Testis (tissue), 3 donors: ENCODE data around the gene ERGIC3. TPM values are rescaled to one million over a fixed set of nuclear protein-coding genes. Genes with fewer than 3 reads are reported as not detected.

ENCODE experiments used
- DNase-seq: peaks from one replicate; pipeline ENCODE4 v3.0.0-alpha.2; 2019
- H3K27ac ChIP-seq, 2 donors: fragments of 200-600 bp; sonication (generic); one replicate each; pipeline ENCODE4 v1.5.1; 2019
- H3K27me3 ChIP-seq: fragments of 200-600 bp; sonication (generic); one replicate; pipeline ENCODE4 v1.5.1; 2019
- H3K36me3 ChIP-seq: fragments of 200-600 bp; sonication (generic); one replicate; pipeline ENCODE4 v1.5.1; 2017; ENCODE audit warnings: low read depth; ENCODE audit errors: missing control alignments
- H3K4me1 ChIP-seq: fragments of 200-600 bp; sonication (generic); one replicate; pipeline ENCODE4 v1.5.1; 2019
- H3K4me3 ChIP-seq, 2 donors: fragments of 200-600 bp; sonication (generic); one replicate each; pipeline ENCODE4 v1.5.1; 2017 to 2019
- H3K9me3 ChIP-seq: fragments of 200-600 bp; sonication (generic); one replicate; pipeline ENCODE4 v1.5.1; 2017
- POLR2A ChIP-seq: fragments of 450-650 bp; IDR thresholded peaks from one replicate; pipeline ENCODE4 v1.6.1; 2017; ENCODE audit warnings: antibody characterized with exemption, mild to moderate bottlenecking, moderate library complexity
- WGBS, 2 donors: methylation state at CpG; one replicate each; pipeline ENCODE4 v1.1.5; 2018; 5-methylcytosine and 5-hydroxymethylcytosine counted together
- intact Hi-C: fragments of 100-400 bp; cut with DNase I; formaldehyde crosslinking; loops from one replicate; pipeline ENCODE4 v1.15.1; 2023; ENCODE audit warnings: low total_unique reads
- polyA plus RNA-seq: library from polyadenylated mRNA; stranded (reverse); fragments of 350-450 nt; fragmentation: Illumina TruSeq; extraction: RNeasy Lipid Tissue Mini Kit (QIAGEN cat#74804); gene quantifications from one replicate; pipeline ENCODE4 v1.2.3, GENCODE V29; 2014; ENCODE audit warnings: low read depth, low replicate concordance; ENCODE audit not compliant: insufficient read depth
- total RNA-seq, 2 donors: library from RNA; depleted of rRNA; stranded (reverse); fragments of >200 nt; gene quantifications; one replicate each; pipeline ENCODE4 v1.2.3, GENCODE V29; 2016
- TF ChIP-seq, protein P1 (sequence below), 3 experiments: fragments of 450-650 bp in 2 of 3; fragments of 200-600 bp in 1 of 3; sonication (generic) in 1 of 3; IDR thresholded peaks; one replicate each; pipeline ENCODE4 v1.5.1; 2016 to 2019; ENCODE audit warnings: antibody characterized with exemption in 3 of 3, mild to moderate bottlenecking in 2 of 3, moderate library complexity in 1 of 3

ERGIC3 gene
- total and polyA plus RNA-seq, 3 donors from 2014 or later, result 337 to 493 (median 338) TPM

DNA sequence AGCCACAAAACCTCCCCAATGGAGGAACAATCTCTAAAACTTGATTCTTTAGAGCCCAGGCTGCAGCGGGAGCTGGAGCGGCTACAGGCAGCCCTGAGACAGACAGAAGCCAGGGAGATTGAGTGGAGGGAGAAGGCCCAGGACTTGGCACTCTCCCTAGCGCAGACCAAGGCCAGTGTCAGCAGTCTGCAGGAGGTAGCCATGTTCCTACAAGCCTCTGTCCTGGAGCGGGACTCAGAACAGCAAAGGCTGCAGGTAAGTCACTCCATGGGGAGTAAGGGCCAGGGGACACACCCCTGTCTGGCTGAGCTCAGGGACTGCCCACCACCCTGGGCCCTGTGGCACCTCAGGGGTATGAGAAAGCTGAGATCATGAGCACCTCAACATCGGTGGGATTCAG is 37.1 kb upstream of the ERGIC3 start:
- no peak for DNase-seq
- intact Hi-C loops, result no loop called here
- peaks cover 12% of the 10 kb centered on the region for H3K4me1 ChIP-seq
- H3K4me3 ChIP-seq, result no peak overlapping the region
- WGBS, 2 donors, result 85 to 100% methylated on average over 4 to 5 of the region's 5 CpGs
- H3K36me3 ChIP-seq, result no peaks in the 10 kb centered on the region
- no peaks in the 10 kb centered on the region for H3K9me3 ChIP-seq
- TF ChIP-seq, protein P1, sequence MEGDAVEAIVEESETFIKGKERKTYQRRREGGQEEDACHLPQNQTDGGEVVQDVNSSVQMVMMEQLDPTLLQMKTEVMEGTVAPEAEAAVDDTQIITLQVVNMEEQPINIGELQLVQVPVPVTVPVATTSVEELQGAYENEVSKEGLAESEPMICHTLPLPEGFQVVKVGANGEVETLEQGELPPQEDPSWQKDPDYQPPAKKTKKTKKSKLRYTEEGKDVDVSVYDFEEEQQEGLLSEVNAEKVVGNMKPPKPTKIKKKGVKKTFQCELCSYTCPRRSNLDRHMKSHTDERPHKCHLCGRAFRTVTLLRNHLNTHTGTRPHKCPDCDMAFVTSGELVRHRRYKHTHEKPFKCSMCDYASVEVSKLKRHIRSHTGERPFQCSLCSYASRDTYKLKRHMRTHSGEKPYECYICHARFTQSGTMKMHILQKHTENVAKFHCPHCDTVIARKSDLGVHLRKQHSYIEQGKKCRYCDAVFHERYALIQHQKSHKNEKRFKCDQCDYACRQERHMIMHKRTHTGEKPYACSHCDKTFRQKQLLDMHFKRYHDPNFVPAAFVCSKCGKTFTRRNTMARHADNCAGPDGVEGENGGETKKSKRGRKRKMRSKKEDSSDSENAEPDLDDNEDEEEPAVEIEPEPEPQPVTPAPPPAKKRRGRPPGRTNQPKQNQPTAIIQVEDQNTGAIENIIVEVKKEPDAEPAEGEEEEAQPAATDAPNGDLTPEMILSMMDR (IDR thresholded peaks at IDR 0.05), result no peak
- no peak for TF ChIP-seq POLR2A
- no peaks in the 10 kb centered on the region for H3K27me3 ChIP-seq
- no peak overlapping the region for H3K27ac ChIP-seq

DNA sequence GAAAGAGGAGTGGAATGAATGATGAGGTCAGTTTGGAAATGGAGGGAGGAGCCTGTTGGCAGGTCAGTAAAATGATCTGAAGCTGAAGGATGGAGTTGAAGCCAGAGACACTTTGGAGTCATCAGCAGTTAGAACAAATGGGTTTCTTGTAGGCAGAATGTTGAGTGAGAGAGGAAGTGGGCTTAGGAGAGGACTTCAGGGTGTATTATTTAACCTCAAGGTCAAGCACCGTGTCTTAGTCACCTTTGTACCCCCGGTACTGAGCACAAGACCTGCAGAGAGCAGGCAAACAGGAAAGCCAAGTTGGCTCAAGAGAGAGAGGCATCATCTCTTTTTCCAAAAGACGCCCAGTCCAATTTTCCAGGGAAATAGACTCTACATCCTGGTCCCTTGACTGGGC is 35.7 kb upstream of the ERGIC3 start:
- Histone ChIP-seq H3K4me3 (no peak overlapping the region), H3K9me3 (no peaks in the 10 kb centered on the region), H3K27ac (no peak overlapping the region), H3K4me1 (peaks cover 12% of the 10 kb centered on the region), H3K36me3 (no peaks in the 10 kb centered on the region), H3K27me3 (no peaks in the 10 kb centered on the region)
- TF ChIP-seq, protein P1 (IDR thresholded peaks at IDR 0.05), result no peak
- TF ChIP-seq POLR2A, result no peak
- 69 to 79% methylated on average over 3 of the region's 3 CpGs for WGBS, 2 donors
- intact Hi-C loops, result no loop called here
- DNase-seq, result no peak

DNA sequence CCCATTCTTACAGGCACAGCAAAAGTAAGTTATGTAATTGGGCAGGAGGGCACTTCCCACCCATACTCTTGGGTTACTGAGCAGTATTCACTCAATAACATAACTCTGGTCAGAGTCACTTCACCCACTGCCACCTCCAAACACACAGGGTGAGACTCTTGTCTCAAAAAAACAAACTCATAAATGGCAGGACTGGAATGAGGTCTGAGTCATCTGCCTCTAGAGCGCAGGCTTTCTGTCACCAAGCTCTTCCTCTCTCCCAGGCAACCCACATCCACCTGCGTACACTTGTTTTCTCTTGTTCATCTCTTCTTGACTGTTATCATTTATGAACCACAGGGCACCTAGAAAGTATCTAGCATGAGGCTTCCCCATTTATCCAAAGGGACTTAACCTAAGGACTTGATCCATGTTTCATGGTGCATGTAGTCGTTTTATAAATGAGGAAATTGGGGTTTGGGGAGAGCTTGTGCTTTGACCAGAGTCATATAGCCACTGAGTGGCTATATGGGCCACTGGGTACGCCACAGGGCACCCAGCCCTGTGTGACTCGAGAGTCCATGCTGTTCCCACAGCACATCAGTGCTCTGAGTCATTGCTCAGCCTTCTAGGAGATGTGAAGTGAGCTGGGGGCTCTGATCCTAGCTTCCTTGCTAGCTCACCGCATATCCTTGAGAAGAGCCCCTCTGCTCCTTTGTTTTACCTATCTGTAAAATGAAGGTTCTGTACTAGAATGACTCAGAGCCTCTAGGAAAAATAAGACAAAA is 34.8 kb upstream of the ERGIC3 start:
- H3K27me3 ChIP-seq, result no peaks in the 10 kb centered on the region
- intact Hi-C loops, result no loop called here
- H3K36me3 ChIP-seq, result no peaks in the 10 kb centered on the region
- H3K27ac ChIP-seq, result no peak overlapping the region
- 95% methylated on average over 6 of the region's 6 CpGs for WGBS, 2 donors
- no peak overlapping the region for H3K4me3 ChIP-seq
- no peaks in the 10 kb centered on the region for H3K9me3 ChIP-seq
- no peak for DNase-seq
- H3K4me1 ChIP-seq, result peaks cover 12% of the 10 kb centered on the region
- TF ChIP-seq POLR2A, result no peak
- TF ChIP-seq, protein P1 (IDR thresholded peaks at IDR 0.05), result no peak

DNA sequence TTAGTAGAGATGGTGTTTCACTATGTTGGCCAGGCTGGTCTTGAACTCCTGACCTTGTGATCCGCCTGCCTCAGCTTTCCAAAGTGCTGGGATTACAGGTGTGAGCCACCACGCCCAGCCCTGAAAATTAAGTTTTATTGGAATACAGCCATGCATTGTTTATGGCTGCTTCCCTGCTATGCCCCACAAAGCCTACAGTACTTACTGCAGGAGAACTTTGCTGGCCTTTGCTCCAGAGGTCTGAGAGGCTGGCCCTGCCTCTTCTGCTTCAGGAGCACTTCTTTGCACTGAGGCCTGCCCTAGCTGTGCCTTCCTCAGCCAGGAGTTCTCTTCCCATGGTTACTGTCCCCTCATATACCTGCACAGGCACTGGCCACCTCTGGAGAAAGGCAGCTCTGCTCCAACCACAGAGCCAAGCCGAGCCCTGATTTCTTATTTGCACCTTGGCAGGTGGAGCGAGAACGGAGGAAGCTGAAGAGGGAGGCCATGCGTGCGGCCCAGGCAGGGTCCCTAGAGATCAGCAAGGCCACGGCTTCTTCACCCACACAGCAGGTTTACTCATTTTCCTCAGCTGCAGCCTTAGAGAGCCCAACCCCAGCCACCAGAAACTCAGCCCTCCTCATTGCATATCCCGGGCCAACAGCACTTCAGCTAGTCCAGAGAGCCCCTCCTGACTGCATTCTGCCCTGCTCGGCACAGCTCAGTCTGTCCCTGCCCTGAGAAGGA is 33.2 kb upstream of the ERGIC3 start:
- no peak for TF ChIP-seq POLR2A
- TF ChIP-seq, protein P1 (IDR thresholded peaks at IDR 0.05), result no peak
- intact Hi-C loops, result no loop called here

More for the DNA sequence above, 33.2 kb upstream of the ERGIC3 start:
- Histone ChIP-seq H3K9me3 (no peaks in the 10 kb centered on the region), H3K27me3 (no peaks in the 10 kb centered on the region), H3K4me3 (no peak overlapping the region), H3K4me1 (peaks cover 7% of the 10 kb centered on the region), H3K36me3 (no peaks in the 10 kb centered on the region), H3K27ac (no peak overlapping the region)
- DNase-seq, result no peak
- 89 to 93% methylated on average over 4 to 10 of the region's 10 CpGs for WGBS, 2 donors
